AG04450 (cell line): ENCODE results near the gene KCTD17. TPM values are rescaled to one million over a fixed set of nuclear protein-coding genes. Genes with fewer than 3 reads are reported as not detected.

Experiments used
- CTCF ChIA-PET: fragments of 300-600, 350-600 bp; formaldehyde crosslinking; extraction: SDS; loops from one replicate; lab custom pipeline; 2022; ENCODE audit warnings: antibody characterized with exemption, inconsistent platforms; lab: Charles Lee
- POLR2A ChIA-PET: fragments of 350-600 bp; formaldehyde crosslinking; extraction: SDS; loops from one replicate; lab custom pipeline; 2021; ENCODE audit warnings: antibody characterized with exemption, inconsistent platforms; lab: Yijun Ruan, JAX
- DNase-seq: peaks from one replicate; pipeline ENCODE4 v3.0.0-alpha.2; 2011; ENCODE audit warnings: low read depth, low spot score
- H3K27ac ChIP-seq: one replicate; pipeline ENCODE4 v1.5.1; 2012; ENCODE audit warnings: low read depth, low read length, control low read depth
- H3K27me3 ChIP-seq: one replicate; pipeline ENCODE4 v1.6.0; 2012; ENCODE audit warnings: low read length; ENCODE audit not compliant: control insufficient read depth, insufficient read depth
- H3K4me3 ChIP-seq: 2 replicates; pipeline ENCODE4 v1.5.1; 2011; ENCODE audit warnings: mild to moderate bottlenecking, low read depth, low read length, control low read depth
- H3K9me3 ChIP-seq: 2 replicates; pipeline ENCODE4 v1.5.1; 2012; ENCODE audit warnings: low read length; ENCODE audit not compliant: control insufficient read depth, insufficient read depth
- CTCF ChIP-seq: IDR thresholded peaks from 2 replicates; pipeline ENCODE4 v1.5.1; 2011; ENCODE audit warnings: low read depth, low read length, control low read depth, inconsistent platforms
- polyA plus RNA-seq: library from polyadenylated mRNA; depleted of rRNA; stranded (reverse); fragments of >200 nt; gene quantifications from 2 replicates; pipeline ENCODE4 v1.2.3, GENCODE V29; 2011

The KCTD17 gene
- polyA plus RNA-seq, 1 experiment: 20.7 TPM

- no peak overlapping the region for H3K4me3 ChIP-seq
- H3K27ac ChIP-seq: no peak overlapping the region
- CTCF ChIA-PET: interaction anchor here (1.2 kb wide), 1 partner anchor 9 kb away, joined by 5 read pairs; no protein-coding TSS in a partner anchor
- H3K9me3 ChIP-seq: no peaks in the 10 kb centered on the region
- DNase-seq: no peak
- POLR2A ChIA-PET: no interaction called here
- no peak for TF ChIP-seq CTCF
- peaks cover 5% of the 10 kb centered on the region for H3K27me3 ChIP-seq
These were observed 39.2 kb upstream of the KCTD17 start for GRCh38 chr22:37012262-37012904.

DNA sequence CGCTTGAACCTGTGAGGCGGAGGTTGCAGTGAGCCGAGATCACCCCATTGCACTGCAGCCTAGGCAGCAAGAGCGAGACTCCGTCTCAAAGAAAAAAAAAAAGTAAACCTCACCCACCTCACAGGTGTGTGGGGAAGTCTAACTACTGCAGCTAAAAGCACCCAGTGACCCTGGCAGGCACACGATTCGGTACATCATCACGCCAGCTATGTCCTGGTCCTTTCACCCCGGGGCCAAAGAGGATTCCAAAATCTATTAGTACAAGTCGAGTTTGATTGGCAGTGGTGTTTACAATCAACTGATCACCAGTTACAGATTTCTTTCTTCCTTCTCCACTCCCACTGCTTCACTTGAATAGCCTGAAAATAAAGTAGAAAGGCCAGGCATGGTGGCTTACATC, 38.6 kb upstream of the KCTD17 start:
- Histone ChIP-seq H3K27me3 (peaks cover 5% of the 10 kb centered on the region), H3K4me3 (no peak overlapping the region), H3K27ac (no peak overlapping the region), H3K9me3 (no peaks in the 10 kb centered on the region)
- TF ChIP-seq CTCF: no peak
- ChIA-PET CTCF (interaction anchor here (1.2 kb wide), 1 partner anchor 9 kb away, joined by 5 read pairs; no protein-coding TSS in a partner anchor), POLR2A (no interaction called here)
- no peak for DNase-seq

- no peak for DNase-seq
- Histone ChIP-seq H3K4me3 (no peak overlapping the region), H3K27ac (no peak overlapping the region), H3K9me3 (no peaks in the 10 kb centered on the region; the same call in 1 of the 2 replicates), H3K27me3 (no peaks in the 10 kb centered on the region)
- ChIA-PET POLR2A (no interaction called here), CTCF (no interaction called here)
- no peak for TF ChIP-seq CTCF
These were observed 37.1 kb upstream of the KCTD17 start for GRCh38 chr22:37014415-37014806.

DNA sequence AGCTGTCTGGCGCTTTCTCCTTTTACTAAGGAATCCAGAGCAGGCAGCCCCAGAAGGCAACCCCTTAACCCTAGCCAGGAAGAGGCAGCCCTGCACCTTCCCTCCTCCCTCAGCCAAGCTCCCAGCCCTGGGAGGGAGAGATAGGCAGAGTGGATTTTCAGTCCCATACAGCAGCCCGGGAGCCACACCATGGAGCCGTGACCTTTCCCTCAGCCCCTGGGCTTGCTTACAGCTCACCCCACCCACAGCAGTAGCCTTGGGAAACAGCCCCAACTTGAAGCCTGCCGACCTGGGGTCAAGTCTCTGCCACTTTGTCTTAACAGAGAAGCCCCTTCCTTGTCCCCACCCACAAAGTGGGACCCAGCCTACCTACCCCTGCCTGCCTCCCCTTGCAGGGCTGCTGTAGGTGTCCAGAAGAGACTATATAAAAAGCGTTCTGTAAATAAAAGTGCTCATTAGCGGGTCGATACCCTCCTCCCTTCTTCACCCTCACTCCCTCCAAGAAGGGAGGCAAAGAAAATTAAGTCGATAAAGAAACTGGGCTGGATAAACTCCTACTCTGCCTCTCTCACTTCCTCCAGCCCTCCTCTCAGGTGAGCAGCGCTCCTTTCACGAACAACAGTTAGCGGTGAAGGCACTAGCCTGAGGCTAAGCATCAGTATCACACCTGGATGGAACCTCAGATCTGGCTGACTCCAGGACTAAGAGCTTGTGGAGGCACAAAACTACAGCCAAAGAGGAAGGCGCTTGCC, 36.5 kb upstream of the KCTD17 start:
- Histone ChIP-seq H3K9me3 (no peaks in the 10 kb centered on the region; the same call in 1 of the 2 replicates), H3K4me3 (no peak overlapping the region), H3K27me3 (no peaks in the 10 kb centered on the region), H3K27ac (no peak overlapping the region)
- no peak for TF ChIP-seq CTCF
- ChIA-PET CTCF (interaction anchor here (0.6 kb wide), 1 partner anchor 487 kb away, joined by 3 read pairs; no protein-coding TSS in a partner anchor), POLR2A (no interaction called here)
- no peak for DNase-seq

- no peak overlapping the region for H3K27ac ChIP-seq
- ChIA-PET CTCF (interaction anchor here (0.6 kb wide), 1 partner anchor 487 kb away, joined by 3 read pairs; no protein-coding TSS in a partner anchor), POLR2A (no interaction called here)
- H3K9me3 ChIP-seq: no peaks in the 10 kb centered on the region; the same call in 1 of the 2 replicates
- TF ChIP-seq CTCF: no peak
- no peaks in the 10 kb centered on the region for H3K27me3 ChIP-seq
- no peak overlapping the region for H3K4me3 ChIP-seq
- DNase-seq: no peak
These were observed 36.0 kb upstream of the KCTD17 start for GRCh38 chr22:37015587-37015878.
